ENCODE measurements around the gene EPDR1. TPM values are rescaled to one million over a fixed set of nuclear protein-coding genes. Genes with fewer than 3 reads are reported as not detected.

The EPDR1 gene
- polyA plus RNA-seq, 3 donors: 0.25 to 1.2 (median 1.1) TPM

GRCh38 chr7:37916017-37916672 is 4.3 kb upstream of the EPDR1 start:
- H3K4me1 Mint-ChIP-seq: peaks cover 33% of the 10 kb centered on the region
- peak overlapping the region; percentile 75 to 93 for H3K4me3 Mint-ChIP-seq
- Histone ChIP-seq H3K4me2 (replicated peaks; ENCODE audit: extremely low read depth, low read length, poor library complexity, severe bottlenecking) (peak overlapping the region; percentile 75), H3K36me3 (replicated peaks in 1 of 2; ENCODE audit: control insufficient read depth in 1 of 2, insufficient read depth in 2 of 2, low read length in 2 of 2) (no peaks in the 10 kb centered on the region), H3K9me3 (replicated peaks in 1 of 2; ENCODE audit: control insufficient read depth in 1 of 2, insufficient read depth in 1 of 2, low read length in 2 of 2) (no peaks in the 10 kb centered on the region), H3K79me2 (ENCODE audit: insufficient read depth, low read length) (no peaks in the 10 kb centered on the region), H3K27me3 (ENCODE audit: control insufficient read depth in 2 of 2, insufficient read depth in 2 of 2, low read length in 2 of 2) (peaks cover 23 to 44% of the 10 kb centered on the region in 2 donors), H4K20me1 (ENCODE audit: insufficient read depth, low read length) (no peaks in the 10 kb centered on the region), H3K4me1 (ENCODE audit: control insufficient read depth in 1 of 2, insufficient read depth in 2 of 2, low read length in 2 of 2) (peaks cover 32 to 36% of the 10 kb centered on the region in 2 donors), H2AFZ (ENCODE audit: insufficient read depth, low read depth, low read length, poor library complexity, severe bottlenecking) (peak overlapping the region; percentile 77), H3K4me3 (replicated peaks in 1 of 3; ENCODE audit: low read depth in 2 of 3, low read length in 3 of 3) (peak overlapping the region; percentile 13 to 76 (median 30)), H3K9ac (ENCODE audit: insufficient read depth, low read length, poor library complexity, severe bottlenecking) (no peak overlapping the region), H3K27ac (ENCODE audit: low read depth in 1 of 2, low read length in 2 of 2) (no peak overlapping the region)
- peaks cover 0 to 3% (median 0%) of the 10 kb centered on the region in 7 donors for H3K9me3 Mint-ChIP-seq
- intact Hi-C loops (cut with micrococcal nuclease): no loop called here
- peak overlapping the region in 2 of 7 donors; percentile 57 to 80 for H3K27ac Mint-ChIP-seq
- DNase-seq: peak in 1 of 3 donors; percentile 10
- WGBS (ENCODE audit: insufficient coverage): 2% methylated on average over 54 of the region's 57 CpGs
- peaks cover 35 to 56% (median 37%) of the 10 kb centered on the region in 3 donors for H3K27me3 Mint-ChIP-seq (ENCODE audit: low read depth in 3 of 3)
- H3K36me3 Mint-ChIP-seq: no peaks in the 10 kb centered on the region
- TF ChIP-seq CTCF (IDR thresholded peaks at IDR 0.05): no peak

DNA sequence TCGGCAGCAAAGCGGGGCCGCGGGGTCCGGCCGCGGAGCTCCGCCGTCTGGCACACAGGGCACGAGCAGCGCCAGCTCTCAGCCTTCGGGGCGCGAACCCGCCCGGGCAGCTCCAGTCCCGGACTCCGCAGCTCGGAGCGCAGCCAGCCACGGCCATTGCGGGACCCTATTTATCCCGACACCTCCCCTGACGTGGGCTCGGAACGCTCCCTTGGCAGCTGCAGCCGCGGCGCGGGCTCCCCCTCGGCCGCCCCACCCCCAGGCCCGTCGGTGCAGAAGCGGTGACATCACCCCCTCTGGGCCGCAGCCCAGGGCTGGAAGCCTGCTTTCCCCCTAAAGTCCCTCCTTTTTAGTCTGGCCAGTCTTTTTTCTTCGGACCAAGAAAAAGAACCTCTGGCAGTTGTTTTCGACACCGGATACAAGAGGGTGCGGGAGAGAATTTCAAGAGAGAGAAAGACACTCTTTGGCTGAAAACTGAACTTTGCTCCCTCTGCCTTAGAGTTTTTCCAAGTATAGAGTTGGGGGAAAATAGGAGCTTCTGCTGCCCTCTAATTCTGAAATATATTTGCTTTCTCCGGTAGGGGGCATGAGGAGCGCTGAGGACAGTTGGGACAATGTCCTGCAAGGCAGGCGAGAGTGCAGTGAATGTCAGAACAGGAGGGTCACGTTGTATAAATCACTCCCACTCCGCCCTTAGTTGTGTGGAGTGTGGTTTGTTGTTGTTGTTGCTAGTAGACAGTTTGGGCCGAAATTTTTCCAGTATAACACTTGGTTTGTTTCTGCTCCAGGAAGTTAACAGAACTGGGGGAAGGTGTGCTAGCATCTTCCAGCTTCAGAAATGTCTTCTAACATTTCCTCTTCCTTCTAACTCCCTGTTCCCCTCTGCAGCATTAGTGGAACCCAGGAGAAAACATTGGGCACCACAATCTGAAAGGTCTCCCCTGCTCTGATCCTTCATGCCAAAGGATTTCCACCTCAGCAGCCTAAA is 3.5 kb upstream of the EPDR1 start, which contains the start of gene SFRP4:
Gene SFRP4, minus strand, starts transcription at position 145 of the 988 bp plus-strand sequence. CDS start 280 bp downstream, outside the sequence.
- Mint-ChIP-seq H3K27ac (peak within 1 kb of the TSS in 2 of 7 donors; percentile 57 to 80), H3K4me1 (peaks cover 40% of the 10 kb centered on the region), H3K9me3 (peaks cover 0 to 3% (median 0%) of the 10 kb centered on the region in 7 donors), H3K4me3 (peak within 1 kb of the TSS; percentile 75 to 93), H3K36me3 (no peaks in the 10 kb centered on the region), H3K27me3 (ENCODE audit: low read depth in 3 of 3) (peaks cover 37 to 59% (median 37%) of the 10 kb centered on the region in 3 donors)
- Histone ChIP-seq H3K4me3 (replicated peaks in 1 of 3; ENCODE audit: low read depth in 2 of 3, low read length in 3 of 3) (peak within 1 kb of the TSS; percentile 13 to 76 (median 30)), H3K27me3 (ENCODE audit: control insufficient read depth in 2 of 2, insufficient read depth in 2 of 2, low read length in 2 of 2) (peaks cover 23 to 44% of the 10 kb centered on the region in 2 donors), H3K4me2 (replicated peaks; ENCODE audit: extremely low read depth, low read length, poor library complexity, severe bottlenecking) (peak within 1 kb of the TSS; percentile 75), H3K9me3 (replicated peaks in 1 of 2; ENCODE audit: control insufficient read depth in 1 of 2, insufficient read depth in 1 of 2, low read length in 2 of 2) (no peaks in the 10 kb centered on the region), H2AFZ (ENCODE audit: insufficient read depth, low read depth, low read length, poor library complexity, severe bottlenecking) (peak within 1 kb of the TSS; percentile 77), H3K79me2 (ENCODE audit: insufficient read depth, low read length) (no peaks in the 10 kb centered on the region), H4K20me1 (ENCODE audit: insufficient read depth, low read length) (no peaks in the 10 kb centered on the region), H3K4me1 (ENCODE audit: control insufficient read depth in 1 of 2, insufficient read depth in 2 of 2, low read length in 2 of 2) (peaks cover 39 to 43% of the 10 kb centered on the region in 2 donors), H3K36me3 (replicated peaks in 1 of 2; ENCODE audit: control insufficient read depth in 1 of 2, insufficient read depth in 2 of 2, low read length in 2 of 2) (no peaks in the 10 kb centered on the region), H3K9ac (ENCODE audit: insufficient read depth, low read length, poor library complexity, severe bottlenecking) (no peak within 1 kb of the TSS), H3K27ac (ENCODE audit: low read depth in 1 of 2, low read length in 2 of 2) (no peak within 1 kb of the TSS)
- peak in 2 of 3 donors; percentile 30 to 46 for DNase-seq
- WGBS (ENCODE audit: insufficient coverage): under 1% methylated on average over 39 of the region's 46 CpGs
- intact Hi-C loops (cut with micrococcal nuclease): no loop called here
- TF ChIP-seq CTCF (IDR thresholded peaks at IDR 0.05): peak; percentile 81

Measured in CD14-positive monocyte (primary cell).